Pancreas (tissue), 10 donors: Measurements from ENCODE around the gene HES2. TPM values are rescaled to one million over a fixed set of nuclear protein-coding genes. Genes with fewer than 3 reads are reported as not detected.
"Not testable (repeated sequence)": the region's sequence is repeated elsewhere in the genome, so short reads cannot be mapped to it uniquely, and the experiment has no call there.

Source experiments
- ATAC-seq, 4 donors: fragments of 200-7000 bp; cut with Tn5 transposase; one replicate each; pipeline versions ENCODE4 v1.8.0 to v1.9.1; 2020; ENCODE audit warnings: mild to moderate bottlenecking in 4 of 4, moderate library complexity in 4 of 4
- DNase-seq, 6 donors: peaks; one replicate each; pipeline ENCODE4 v3.0.0-alpha.2; 2020
- FAIRE-seq: peaks from 2 replicates; lab custom pipeline; 2012; peaks lifted over from hg19 to GRCh38; lab: Jason Lieb, UNC
- H3K27ac ChIP-seq, 4 donors: fragments of 200-600 bp; sonication (generic); 1 replicate in 3 of 4; 2 replicates in 1 of 4; pipeline versions ENCODE4 v1.5.0 to v1.8.0; 2020
- H3K27me3 ChIP-seq, 4 donors: fragments of 200-600 bp; one replicate each; pipeline ENCODE4 v1.8.0; 2021
- H3K36me3 ChIP-seq, 3 donors: fragments of 200-600 bp; sonication (generic) in 1 of 3; one replicate each; pipeline versions ENCODE4 v1.5.0 to v1.8.0; 2020 to 2021
- H3K4me1 ChIP-seq, 3 donors: fragments of 200-600 bp; one replicate each; pipeline ENCODE4 v1.8.0; 2021
- H3K4me3 ChIP-seq, 4 donors: fragments of 200-600 bp; sonication (generic) in 2 of 4; one replicate each; pipeline versions ENCODE4 v1.5.0 to v1.8.0; 2020 to 2021
- H3K9me3 ChIP-seq, 4 donors: fragments of 200-600 bp; one replicate each; pipeline ENCODE4 v1.8.0; 2021
- WGBS, 2 donors: extraction: QIAGEN DNeasy Blood & Tissue Kit; methylation state at CpG; one replicate each; pipeline ENCODE4 v1.1.7; 2013; 5-methylcytosine and 5-hydroxymethylcytosine counted together
- intact Hi-C, 3 donors: fragments of 100-400 bp; cut with DNase I; formaldehyde crosslinking; loops; one replicate each; pipeline versions ENCODE4 v1.11.1 to v1.14.2; 2022
- polyA plus RNA-seq, 2 donors: library from polyadenylated mRNA; stranded (reverse); fragments of 200-250 nt; gene quantifications; one replicate each; pipeline ENCODE4 v1.2.3, GENCODE V29; 2013
- total RNA-seq, 6 donors: library from RNA; stranded (reverse); fragmentation: NEBNext Ultra II Directional in 4 of 6; extraction: Animal tissue kit (Norgen Biotek cat#: 25700) in 4 of 6; gene quantifications; one replicate each; pipeline versions ENCODE4 v1.2.1 to v1.2.4, GENCODE V29; 2021 to 2023
- TF ChIP-seq, protein P1 (sequence below), 4 donors: fragments of 200-600 bp; sonication (generic) in 3 of 4; IDR thresholded peaks; one replicate each; pipeline versions ENCODE4 v1.5.0 to v1.8.0; 2021; ENCODE audit warnings: antibody characterized with exemption in 4 of 4
- donor health status: healthy with polysubstance abuse.
- donor health status: DM: no; HTN: no; CAD: no; lungs with moderate emphysema.
- donor health status: DM: no; HTN: no; CAD: no.
- donor health status: control.
- donor health status: control.
- donor health status: Bipolar disorder and iron deficiency.
- donor health status: DM: yes; HTN: yes; CAD: no.
- donor health status: DM: no; HTN: no; CAD: no.
- donor health status: DM: no; HTN: no; CAD: no.
- donor health status: DM: yes; HTN: yes; CAD: no.

Gene HES2
- total and polyA plus RNA-seq, 8 donors: 0.03 to 0.31 (median 0.09) TPM; not detected in 5

DNA sequence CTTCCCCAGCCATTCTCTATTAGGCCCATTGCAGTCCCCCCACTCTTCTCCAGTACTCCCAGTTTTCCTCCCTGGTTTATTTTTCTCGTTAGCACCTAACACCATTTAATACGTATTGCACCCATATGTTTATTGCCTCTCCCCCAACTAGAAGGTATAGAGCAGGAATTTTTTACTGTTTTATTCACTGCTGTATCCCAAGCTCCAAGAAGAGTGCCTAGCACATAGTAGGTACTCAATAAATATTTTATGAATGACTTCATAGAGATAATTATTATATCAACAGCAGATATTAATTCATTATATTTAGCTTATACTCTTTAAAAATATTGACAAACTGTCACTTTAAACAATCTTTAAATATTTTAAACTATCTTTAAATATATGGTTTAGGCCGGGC, 20.4 kb downstream of the HES2 start:
- FAIRE-seq (no peak), ATAC-seq (no peak), DNase-seq (no peak)
- Histone ChIP-seq H3K9me3 (no peaks in the 10 kb centered on the region), H3K36me3 (no peaks in the 10 kb centered on the region), H3K27ac (no peak overlapping the region), H3K27me3 (no peaks in the 10 kb centered on the region), H3K4me3 (no peak overlapping the region), H3K4me1 (peaks cover 0 to under 1% (median under 1%) of the 10 kb centered on the region in 3 donors)
- 71 to 72% methylated on average over 3 of the region's 3 CpGs for WGBS, 2 donors
- TF ChIP-seq, protein P1, sequence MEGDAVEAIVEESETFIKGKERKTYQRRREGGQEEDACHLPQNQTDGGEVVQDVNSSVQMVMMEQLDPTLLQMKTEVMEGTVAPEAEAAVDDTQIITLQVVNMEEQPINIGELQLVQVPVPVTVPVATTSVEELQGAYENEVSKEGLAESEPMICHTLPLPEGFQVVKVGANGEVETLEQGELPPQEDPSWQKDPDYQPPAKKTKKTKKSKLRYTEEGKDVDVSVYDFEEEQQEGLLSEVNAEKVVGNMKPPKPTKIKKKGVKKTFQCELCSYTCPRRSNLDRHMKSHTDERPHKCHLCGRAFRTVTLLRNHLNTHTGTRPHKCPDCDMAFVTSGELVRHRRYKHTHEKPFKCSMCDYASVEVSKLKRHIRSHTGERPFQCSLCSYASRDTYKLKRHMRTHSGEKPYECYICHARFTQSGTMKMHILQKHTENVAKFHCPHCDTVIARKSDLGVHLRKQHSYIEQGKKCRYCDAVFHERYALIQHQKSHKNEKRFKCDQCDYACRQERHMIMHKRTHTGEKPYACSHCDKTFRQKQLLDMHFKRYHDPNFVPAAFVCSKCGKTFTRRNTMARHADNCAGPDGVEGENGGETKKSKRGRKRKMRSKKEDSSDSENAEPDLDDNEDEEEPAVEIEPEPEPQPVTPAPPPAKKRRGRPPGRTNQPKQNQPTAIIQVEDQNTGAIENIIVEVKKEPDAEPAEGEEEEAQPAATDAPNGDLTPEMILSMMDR (IDR thresholded peaks at IDR 0.05): no peak
- intact Hi-C loops: no loop called here

- Histone ChIP-seq H3K27me3 (no peaks in the 10 kb centered on the region), H3K27ac (no peak overlapping the region), H3K36me3 (no peaks in the 10 kb centered on the region), H3K4me3 (no peak overlapping the region), H3K9me3 (no peaks in the 10 kb centered on the region), H3K4me1 (peaks cover 0 to 4% (median 4%) of the 10 kb centered on the region in 3 donors)
- intact Hi-C loops: no loop called here
- TF ChIP-seq, protein P1 (IDR thresholded peaks at IDR 0.05): no peak
- ATAC-seq (no peak), FAIRE-seq (no peak), DNase-seq (no peak)
- 43 to 48% methylated on average over 10 of the region's 10 CpGs for WGBS, 2 donors
Observed at GRCh38 chr1:6397844-6398441, 21.8 kb downstream of the HES2 start.

- intact Hi-C loops: no loop called here
Observed at GRCh38 chr1:6396998-6397397, 22.7 kb downstream of the HES2 start.

DNA sequence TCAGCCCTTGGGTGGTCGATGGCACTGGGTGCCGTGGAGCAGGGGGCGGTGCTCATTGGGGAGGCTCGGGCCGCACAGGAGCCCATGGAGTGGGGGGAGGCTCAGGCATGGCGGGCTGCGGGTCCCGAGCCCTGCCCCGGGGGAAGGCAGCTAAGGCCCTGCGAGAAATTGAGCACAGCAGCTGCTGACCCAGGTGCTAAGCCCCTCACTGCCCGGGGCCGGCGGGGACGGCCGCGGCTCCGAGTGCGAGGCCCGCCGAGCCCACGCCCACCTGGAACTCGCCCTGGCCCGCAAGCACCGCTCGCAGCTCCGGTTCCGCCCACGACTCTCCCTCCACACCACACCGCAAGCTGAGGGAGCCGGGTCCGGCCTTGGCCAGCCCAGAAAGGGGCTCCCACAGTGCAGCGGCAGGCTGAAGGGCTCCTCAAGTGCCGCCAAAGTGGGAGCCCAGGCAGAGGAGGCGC, 23.9 kb downstream of the HES2 start:
- intact Hi-C loops, FAIRE-seq: not testable (repeated sequence)

More at GRCh38 chr1:6396998-6397397, 22.7 kb downstream of the HES2 start:
- Histone ChIP-seq H3K36me3 (no peaks in the 10 kb centered on the region), H3K27me3 (no peaks in the 10 kb centered on the region), H3K4me3 (no peak overlapping the region), H3K9me3 (no peaks in the 10 kb centered on the region), H3K27ac (no peak overlapping the region), H3K4me1 (peaks cover 5 to 11% (median 9%) of the 10 kb centered on the region in 3 donors)
- DNase-seq (no peak), ATAC-seq (no peak), FAIRE-seq (no peak)
- TF ChIP-seq, protein P1 (IDR thresholded peaks at IDR 0.05): no peak

DNA sequence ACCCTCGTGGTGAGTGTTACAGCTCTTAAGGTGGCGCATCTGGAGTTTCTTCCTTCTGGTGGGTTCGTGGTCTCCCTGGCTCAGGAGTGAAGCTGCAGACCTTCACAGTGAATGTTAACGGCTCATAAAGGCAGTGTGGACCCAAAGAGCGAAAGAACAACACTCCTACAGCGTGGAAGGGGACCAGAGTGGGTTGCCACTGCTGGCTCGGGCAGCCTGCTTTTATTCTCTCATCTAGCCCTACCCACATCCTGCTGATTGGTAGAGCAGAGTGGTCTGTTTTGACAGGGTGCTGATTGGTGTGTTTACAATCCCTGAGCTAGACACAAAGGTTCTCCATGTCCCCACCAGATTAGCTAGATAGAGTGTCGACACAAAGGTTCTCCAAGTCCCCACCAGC, 24.6 kb downstream of the HES2 start:
- FAIRE-seq, intact Hi-C loops, H3K27ac ChIP-seq, DNase-seq, H3K36me3 ChIP-seq, H3K9me3 ChIP-seq, ATAC-seq, H3K27me3 ChIP-seq, H3K4me3 ChIP-seq: not testable (repeated sequence)
- 92% methylated on average over 8 of the region's 8 CpGs for WGBS, 2 donors
- H3K4me1 ChIP-seq: peaks cover 9 to 15% (median 10%) of the 10 kb centered on the region in 3 donors

More for the DNA sequence above, 23.9 kb downstream of the HES2 start:
- not testable (repeated sequence) for H3K27ac ChIP-seq, ATAC-seq, H3K27me3 ChIP-seq, H3K4me3 ChIP-seq, H3K36me3 ChIP-seq, H3K9me3 ChIP-seq
- peaks cover 9 to 15% (median 10%) of the 10 kb centered on the region in 3 donors for H3K4me1 ChIP-seq
- peak in 1 of 6 donors; percentile 74 for DNase-seq
- 95 to 98% methylated on average over 33 to 34 of the region's 34 CpGs for WGBS, 2 donors
